Gastrocnemius medialis (tissue), 4 donors: ENCODE results near the gene STIM1. TPM values are rescaled to one million over a fixed set of nuclear protein-coding genes. Genes with fewer than 3 reads are reported as not detected.

Source experiments
- ATAC-seq, 2 donors: fragments of 150-250 bp; one replicate each; pipeline ENCODE4 v1.9.1; 2016
- DNase-seq, 2 donors: peaks; one replicate each; pipeline ENCODE4 v3.0.0-alpha.2; 2019
- H3K27ac ChIP-seq, 4 donors: fragments of 200-600 bp; sonication (generic); 1 replicate in 1 of 4; 2 replicates in 3 of 4; pipeline ENCODE4 v1.5.1; 2016 to 2018; ENCODE audit warnings: mild to moderate bottlenecking in 2 of 4, moderate library complexity in 1 of 4
- H3K27me3 ChIP-seq, 3 donors: fragments of 200-600 bp; sonication (generic) in 2 of 3; 1 replicate in 1 of 3; 2 replicates in 2 of 3; pipeline versions ENCODE4 v1.5.1 to v1.6.0; 2016 to 2019; ENCODE audit warnings: mild to moderate bottlenecking in 1 of 3, moderate library complexity in 1 of 3
- H3K36me3 ChIP-seq, 2 donors: fragments of 200-600 bp; sonication (generic) in 1 of 2; one replicate each; pipeline ENCODE4 v1.5.1; 2017 to 2018
- H3K4me1 ChIP-seq, 2 donors: fragments of 200-600 bp; sonication (generic) in 1 of 2; one replicate each; pipeline ENCODE4 v1.5.1; 2016 to 2017; ENCODE audit warnings: mild to moderate bottlenecking in 2 of 2
- H3K4me3 ChIP-seq, 4 donors: fragments of 200-600 bp; sonication (generic) in 3 of 4; 1 replicate in 1 of 4; 2 replicates in 3 of 4; pipeline ENCODE4 v1.5.1; 2016 to 2019; ENCODE audit warnings: mild to moderate bottlenecking in 2 of 4
- H3K9me3 ChIP-seq, 3 donors: fragments of 200-600 bp; sonication (generic) in 2 of 3; 1 replicate in 1 of 3; 2 replicates in 2 of 3; pipeline ENCODE4 v1.5.1; 2016 to 2019
- POLR2A ChIP-seq, 2 donors: fragments of 450-650 bp; IDR thresholded peaks; one replicate each; pipeline ENCODE4 v1.6.1; 2017; ENCODE audit warnings: antibody characterized with exemption in 2 of 2, mild to moderate bottlenecking in 2 of 2, moderate library complexity in 2 of 2
- in situ Hi-C, 4 donors: fragments of 200-750 bp; cut with MboI; loops; one replicate each; pipeline versions ENCODE4 v1.15.0 to v1.8.0; 2017; ENCODE audit warnings: low sequenced_read_pairs in 4 of 4
- intact Hi-C: fragments of 100-400 bp; cut with DNase I; formaldehyde crosslinking; loops from one replicate; pipeline ENCODE4 v1.15.1; 2023; ENCODE audit warnings: low total_unique reads
- total RNA-seq, 4 donors: library from RNA; depleted of rRNA; stranded (reverse); fragments of >200 nt; gene quantifications; one replicate each; pipeline versions ENCODE4 v1.1.0 to v1.2.3, GENCODE V29; 2016
- TF ChIP-seq, protein P1 (sequence below), 5 experiments: fragments of 450-650 bp in 3 of 5; fragments of 200-600 bp in 2 of 5; sonication (generic) in 2 of 5; IDR thresholded peaks in 4 of 5; conservative IDR thresholded peaks in 1 of 5; 1 replicate in 4 of 5; 2 replicates in 1 of 5; pipeline ENCODE4 v1.5.1; 2016 to 2019; ENCODE audit warnings: antibody characterized with exemption in 5 of 5, mild to moderate bottlenecking in 3 of 5, moderate library complexity in 3 of 5

The STIM1 gene
- 100 to 1,000 TPM in 1 of 4 donors, 10 to 100 TPM in 3; 45.9 to 132 (median 87.3) TPM for total RNA-seq

DNA sequence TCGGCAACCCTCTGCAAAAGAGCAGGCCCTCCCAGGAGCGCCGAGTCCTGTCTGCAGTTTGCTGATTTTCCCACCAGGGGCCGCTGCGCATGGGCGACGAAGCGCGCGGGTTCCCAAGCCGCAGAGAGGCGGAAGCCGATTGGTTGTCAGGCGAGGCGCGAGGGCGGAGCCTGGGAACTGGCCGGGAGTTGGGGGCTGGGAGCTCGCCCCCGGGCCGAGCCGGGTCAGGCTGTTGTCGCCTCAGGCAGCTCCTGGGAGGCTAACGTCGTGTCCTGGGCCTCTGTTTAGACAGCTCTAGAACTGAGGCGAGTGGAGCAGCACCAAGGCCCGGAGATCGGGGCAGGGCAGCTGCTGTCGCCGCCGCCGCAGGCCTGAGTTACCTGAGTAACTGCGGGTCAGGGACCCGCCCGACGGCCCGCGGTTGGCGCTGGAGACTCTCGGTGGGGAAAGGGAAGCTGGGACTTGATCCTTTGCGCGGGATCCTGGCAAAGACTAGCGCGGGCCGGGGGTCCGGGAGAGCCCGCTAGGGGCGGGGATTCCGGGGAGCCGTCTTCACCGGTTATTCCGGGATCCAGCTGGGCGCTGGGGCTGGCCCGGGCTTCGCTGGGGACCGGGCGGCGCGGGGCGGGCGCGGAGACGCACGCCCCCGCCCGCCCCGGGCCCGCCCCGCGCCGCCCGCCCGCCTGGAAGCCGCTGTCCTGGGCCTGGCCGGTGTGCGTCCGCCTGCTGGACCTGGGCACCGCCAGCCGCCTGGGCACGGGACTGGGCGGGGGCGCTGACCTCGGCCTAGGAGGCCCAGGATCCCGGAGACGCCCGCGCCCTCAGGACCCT is at the start of gene STIM1:
Gene STIM1, plus strand, starts transcription at position 688 of the 831 bp plus-strand sequence. CDS start 607 bp downstream, outside the sequence.
- Histone ChIP-seq H3K27me3 (no peaks in the 10 kb centered on the region), H3K9me3 (no peaks in the 10 kb centered on the region), H3K36me3 (no peaks in the 10 kb centered on the region), H3K27ac (peak within 1 kb of the TSS; percentile 99 to 100 (median 100)), H3K4me1 (peaks cover 53 to 57% of the 10 kb centered on the region in 2 donors), H3K4me3 (peak within 1 kb of the TSS; percentile 91 to 97 (median 96))
- ATAC-seq (peak; percentile 57 to 61), DNase-seq (peak; percentile 93 to 95)
- intact Hi-C loops = loop anchor here (1.0 to 5.0 kb wide), 5 partner anchors 72 to 217 kb away; no protein-coding TSS in a partner anchor
- in situ Hi-C loops = loop anchor here in 3 of 4 donors (5.0 to 25.0 kb wide), 3 partner anchors 107 to 217 kb away; no protein-coding TSS in a partner anchor
- TF ChIP-seq, protein P1, sequence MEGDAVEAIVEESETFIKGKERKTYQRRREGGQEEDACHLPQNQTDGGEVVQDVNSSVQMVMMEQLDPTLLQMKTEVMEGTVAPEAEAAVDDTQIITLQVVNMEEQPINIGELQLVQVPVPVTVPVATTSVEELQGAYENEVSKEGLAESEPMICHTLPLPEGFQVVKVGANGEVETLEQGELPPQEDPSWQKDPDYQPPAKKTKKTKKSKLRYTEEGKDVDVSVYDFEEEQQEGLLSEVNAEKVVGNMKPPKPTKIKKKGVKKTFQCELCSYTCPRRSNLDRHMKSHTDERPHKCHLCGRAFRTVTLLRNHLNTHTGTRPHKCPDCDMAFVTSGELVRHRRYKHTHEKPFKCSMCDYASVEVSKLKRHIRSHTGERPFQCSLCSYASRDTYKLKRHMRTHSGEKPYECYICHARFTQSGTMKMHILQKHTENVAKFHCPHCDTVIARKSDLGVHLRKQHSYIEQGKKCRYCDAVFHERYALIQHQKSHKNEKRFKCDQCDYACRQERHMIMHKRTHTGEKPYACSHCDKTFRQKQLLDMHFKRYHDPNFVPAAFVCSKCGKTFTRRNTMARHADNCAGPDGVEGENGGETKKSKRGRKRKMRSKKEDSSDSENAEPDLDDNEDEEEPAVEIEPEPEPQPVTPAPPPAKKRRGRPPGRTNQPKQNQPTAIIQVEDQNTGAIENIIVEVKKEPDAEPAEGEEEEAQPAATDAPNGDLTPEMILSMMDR (IDR thresholded peaks at IDR 0.05 in 4 of 5, conservative IDR thresholded peaks at IDR 0.05 in 1 of 5) = peak; percentile 97 to 99 (median 99)
- TF ChIP-seq POLR2A (IDR thresholded peaks at IDR 0.05) = peak; percentile 91 to 95

- in situ Hi-C loops (no loop called here), intact Hi-C loops (no loop called here)
- H3K27ac ChIP-seq = peak within 1 kb of the TSS; percentile 10 to 74 (median 59)
Observed at GRCh38 chr11:3807909-3808860, 47.3 kb upstream of the STIM1 start, which contains the start of gene PGAP2. Gene PGAP2, plus strand, starts transcription at chr11:3808560. Its CDS starts 2,700 bp downstream, at chr11:3811260.

DNA sequence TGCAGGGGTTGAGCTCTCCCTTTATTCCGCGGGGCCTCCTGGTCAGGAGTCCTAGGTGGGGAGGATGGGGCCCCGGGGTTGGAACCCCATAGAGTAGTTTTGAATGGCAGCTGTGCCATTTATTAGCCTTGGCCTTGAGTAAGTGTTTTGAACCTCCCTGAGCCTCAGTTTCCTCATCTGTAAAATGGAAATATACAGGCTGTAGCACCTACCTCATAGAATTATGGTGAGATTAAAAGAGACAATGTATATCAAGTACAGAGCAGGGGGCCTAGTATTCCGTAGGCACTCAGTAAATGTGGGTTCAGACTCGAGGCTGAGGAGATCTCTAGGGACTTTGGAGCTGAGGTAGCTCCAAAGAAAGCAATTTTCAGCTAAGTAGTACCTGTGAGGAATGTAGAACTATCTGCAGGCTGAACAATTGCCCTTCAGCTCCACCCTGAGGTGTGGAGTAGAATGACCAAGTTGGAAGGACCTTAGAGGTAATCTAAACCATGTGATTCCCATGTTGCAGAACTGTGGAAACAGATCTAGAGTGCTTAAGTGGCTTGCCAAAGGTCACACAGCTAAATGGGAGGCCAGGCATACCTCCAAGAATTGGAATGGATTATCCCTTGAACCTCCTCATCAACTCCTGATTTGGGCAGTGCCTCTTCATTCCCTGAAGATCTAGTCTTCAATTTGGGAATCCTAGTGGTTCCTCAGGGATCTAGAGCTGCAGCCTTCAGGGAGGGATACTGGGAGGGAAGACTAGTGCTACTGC is 46.4 kb upstream of the STIM1 start:
- ATAC-seq (peak; percentile 73 to 87), DNase-seq (peak; percentile 29 to 39)
- peak overlapping the region; percentile 63 to 83 (median 70) for H3K4me3 ChIP-seq
- no peaks in the 10 kb centered on the region for H3K9me3 ChIP-seq
- intact Hi-C loops (no loop called here), in situ Hi-C loops (no loop called here)
- no peak for TF ChIP-seq POLR2A (IDR thresholded peaks at IDR 0.05)
- TF ChIP-seq, protein P1 (IDR thresholded peaks at IDR 0.05 in 4 of 5, conservative IDR thresholded peaks at IDR 0.05 in 1 of 5) = peak in 4 of 5 experiments; percentile 20 to 31 (median 26)
- no peaks in the 10 kb centered on the region for H3K36me3 ChIP-seq
- peaks cover 4 to 16% of the 10 kb centered on the region in 2 donors for H3K4me1 ChIP-seq
- peak overlapping the region; percentile 10 to 74 (median 59) for H3K27ac ChIP-seq
- H3K27me3 ChIP-seq = no peaks in the 10 kb centered on the region

More at GRCh38 chr11:3807909-3808860, 47.3 kb upstream of the STIM1 start, which contains the start of gene PGAP2:
- no peaks in the 10 kb centered on the region for H3K9me3 ChIP-seq
- peaks cover 4 to 16% of the 10 kb centered on the region in 2 donors for H3K4me1 ChIP-seq
- DNase-seq (peak in 1 of 2 donors; percentile 26), ATAC-seq (peak; percentile 64 to 74)
- no peaks in the 10 kb centered on the region for H3K36me3 ChIP-seq
- H3K27me3 ChIP-seq = no peaks in the 10 kb centered on the region
- TF ChIP-seq POLR2A (IDR thresholded peaks at IDR 0.05) = no peak
- TF ChIP-seq, protein P1 (IDR thresholded peaks at IDR 0.05 in 4 of 5, conservative IDR thresholded peaks at IDR 0.05 in 1 of 5) = peak in 4 of 5 experiments; percentile 37 to 68 (median 44)
- H3K4me3 ChIP-seq = peak within 1 kb of the TSS; percentile 63 to 83 (median 70)

- H3K36me3 ChIP-seq = no peaks in the 10 kb centered on the region
- peak overlapping the region in 2 of 4 donors; percentile 18 to 74 for H3K27ac ChIP-seq
- TF ChIP-seq POLR2A (IDR thresholded peaks at IDR 0.05) = no peak
- TF ChIP-seq, protein P1 (IDR thresholded peaks at IDR 0.05 in 4 of 5, conservative IDR thresholded peaks at IDR 0.05 in 1 of 5) = no peak
- in situ Hi-C loops = no loop called here
- DNase-seq (no peak), ATAC-seq (no peak)
- H3K4me1 ChIP-seq = peaks cover 4 to 16% of the 10 kb centered on the region in 2 donors
- H3K9me3 ChIP-seq = no peaks in the 10 kb centered on the region
- intact Hi-C loops = no loop called here
- no peaks in the 10 kb centered on the region for H3K27me3 ChIP-seq
- H3K4me3 ChIP-seq = no peak overlapping the region
Observed at GRCh38 chr11:3809624-3809928, 45.9 kb upstream of the STIM1 start.
